Measurements from ENCODE around the gene GNG2. TPM values are rescaled to one million over a fixed set of nuclear protein-coding genes. Genes with fewer than 3 reads are reported as not detected.

GNG2 gene
- total RNA-seq, 1 donor from 2014 or later: 25.1 TPM

GRCh38 chr14:51929910-51930682 is 69.7 kb downstream of the GNG2 start:
- no peak overlapping the region for H3K27ac ChIP-seq (ENCODE audit: low read depth, low read length)
- H3K9me3 ChIP-seq (ENCODE audit: control insufficient read depth in 3 of 3, low read length in 3 of 3): no peaks in the 10 kb centered on the region
- H3K4me1 ChIP-seq (ENCODE audit: control insufficient read depth in 3 of 3, insufficient read depth in 3 of 3, low read length in 3 of 3): no peaks in the 10 kb centered on the region
- H3K27me3 ChIP-seq (ENCODE audit: control insufficient read depth in 3 of 3, insufficient read depth in 3 of 3, low read length in 3 of 3): no peaks in the 10 kb centered on the region
- H3K4me3 ChIP-seq (ENCODE audit: low read length in 3 of 3): no peak overlapping the region
- no peaks in the 10 kb centered on the region for H3K36me3 ChIP-seq (ENCODE audit: control insufficient read depth in 3 of 3, insufficient read depth in 3 of 3, low read length in 3 of 3)
- H3K9ac ChIP-seq (ENCODE audit: low read depth in 1 of 3, low read length in 3 of 3): no peak overlapping the region

GRCh38 chr14:51931308-51931707 is 70.9 kb downstream of the GNG2 start:
- Histone ChIP-seq H3K36me3 (ENCODE audit: control insufficient read depth in 3 of 3, insufficient read depth in 3 of 3, low read length in 3 of 3) (no peaks in the 10 kb centered on the region), H3K4me3 (ENCODE audit: low read length in 3 of 3) (no peak overlapping the region), H3K9ac (ENCODE audit: low read depth in 1 of 3, low read length in 3 of 3) (no peak overlapping the region), H3K9me3 (ENCODE audit: control insufficient read depth in 3 of 3, low read length in 3 of 3) (no peaks in the 10 kb centered on the region), H3K4me1 (ENCODE audit: control insufficient read depth in 3 of 3, insufficient read depth in 3 of 3, low read length in 3 of 3) (no peaks in the 10 kb centered on the region), H3K27me3 (ENCODE audit: control insufficient read depth in 3 of 3, insufficient read depth in 3 of 3, low read length in 3 of 3) (no peaks in the 10 kb centered on the region), H3K27ac (ENCODE audit: low read depth, low read length) (no peak overlapping the region)

GRCh38 chr14:51933191-51933590 is 72.8 kb downstream of the GNG2 start:
- no peak overlapping the region for H3K4me3 ChIP-seq (ENCODE audit: low read length in 3 of 3)
- H3K27me3 ChIP-seq (ENCODE audit: control insufficient read depth in 3 of 3, insufficient read depth in 3 of 3, low read length in 3 of 3): no peaks in the 10 kb centered on the region
- H3K27ac ChIP-seq (ENCODE audit: low read depth, low read length): no peak overlapping the region
- no peak overlapping the region for H3K9ac ChIP-seq (ENCODE audit: low read depth in 1 of 3, low read length in 3 of 3)
- H3K36me3 ChIP-seq (ENCODE audit: control insufficient read depth in 3 of 3, insufficient read depth in 3 of 3, low read length in 3 of 3): no peaks in the 10 kb centered on the region
- H3K4me1 ChIP-seq (ENCODE audit: control insufficient read depth in 3 of 3, insufficient read depth in 3 of 3, low read length in 3 of 3): no peaks in the 10 kb centered on the region
- no peaks in the 10 kb centered on the region for H3K9me3 ChIP-seq (ENCODE audit: control insufficient read depth in 3 of 3, low read length in 3 of 3)

GRCh38 chr14:51938137-51938536 is 77.7 kb downstream of the GNG2 start:
- Histone ChIP-seq H3K36me3 (ENCODE audit: control insufficient read depth in 3 of 3, insufficient read depth in 3 of 3, low read length in 3 of 3) (no peaks in the 10 kb centered on the region), H3K27me3 (ENCODE audit: control insufficient read depth in 3 of 3, insufficient read depth in 3 of 3, low read length in 3 of 3) (no peaks in the 10 kb centered on the region), H3K4me1 (ENCODE audit: control insufficient read depth in 3 of 3, insufficient read depth in 3 of 3, low read length in 3 of 3) (no peaks in the 10 kb centered on the region), H3K9ac (ENCODE audit: low read depth in 1 of 3, low read length in 3 of 3) (no peak overlapping the region), H3K27ac (ENCODE audit: low read depth, low read length) (no peak overlapping the region), H3K9me3 (ENCODE audit: control insufficient read depth in 3 of 3, low read length in 3 of 3) (no peaks in the 10 kb centered on the region), H3K4me3 (ENCODE audit: low read length in 3 of 3) (no peak overlapping the region)

GRCh38 chr14:51938821-51939220 is 78.4 kb downstream of the GNG2 start:
- Histone ChIP-seq H3K27ac (ENCODE audit: low read depth, low read length) (no peak overlapping the region), H3K9me3 (ENCODE audit: control insufficient read depth in 3 of 3, low read length in 3 of 3) (no peaks in the 10 kb centered on the region), H3K27me3 (ENCODE audit: control insufficient read depth in 3 of 3, insufficient read depth in 3 of 3, low read length in 3 of 3) (no peaks in the 10 kb centered on the region), H3K36me3 (ENCODE audit: control insufficient read depth in 3 of 3, insufficient read depth in 3 of 3, low read length in 3 of 3) (no peaks in the 10 kb centered on the region), H3K9ac (ENCODE audit: low read depth in 1 of 3, low read length in 3 of 3) (no peak overlapping the region), H3K4me1 (ENCODE audit: control insufficient read depth in 3 of 3, insufficient read depth in 3 of 3, low read length in 3 of 3) (no peaks in the 10 kb centered on the region), H3K4me3 (ENCODE audit: low read length in 3 of 3) (no peak overlapping the region)

- Histone ChIP-seq H3K27me3 (ENCODE audit: control insufficient read depth in 3 of 3, insufficient read depth in 3 of 3, low read length in 3 of 3) (no peaks in the 10 kb centered on the region), H3K4me1 (ENCODE audit: control insufficient read depth in 3 of 3, insufficient read depth in 3 of 3, low read length in 3 of 3) (no peaks in the 10 kb centered on the region), H3K36me3 (ENCODE audit: control insufficient read depth in 3 of 3, insufficient read depth in 3 of 3, low read length in 3 of 3) (no peaks in the 10 kb centered on the region), H3K9me3 (ENCODE audit: control insufficient read depth in 3 of 3, low read length in 3 of 3) (no peaks in the 10 kb centered on the region), H3K9ac (ENCODE audit: low read depth in 1 of 3, low read length in 3 of 3) (no peak overlapping the region), H3K4me3 (ENCODE audit: low read length in 3 of 3) (no peak overlapping the region), H3K27ac (ENCODE audit: low read depth, low read length) (no peak overlapping the region)
Observed at GRCh38 chr14:51939226-51939625, 78.8 kb downstream of the GNG2 start.

- no peaks in the 10 kb centered on the region for H3K9me3 ChIP-seq (ENCODE audit: control insufficient read depth in 3 of 3, low read length in 3 of 3)
- no peaks in the 10 kb centered on the region for H3K27me3 ChIP-seq (ENCODE audit: control insufficient read depth in 3 of 3, insufficient read depth in 3 of 3, low read length in 3 of 3)
- H3K4me1 ChIP-seq (ENCODE audit: control insufficient read depth in 3 of 3, insufficient read depth in 3 of 3, low read length in 3 of 3): no peaks in the 10 kb centered on the region
- H3K36me3 ChIP-seq (ENCODE audit: control insufficient read depth in 3 of 3, insufficient read depth in 3 of 3, low read length in 3 of 3): no peaks in the 10 kb centered on the region
- no peak overlapping the region for H3K27ac ChIP-seq (ENCODE audit: low read depth, low read length)
- no peak overlapping the region for H3K9ac ChIP-seq (ENCODE audit: low read depth in 1 of 3, low read length in 3 of 3)
- no peak overlapping the region for H3K4me3 ChIP-seq (ENCODE audit: low read length in 3 of 3)
Observed at GRCh38 chr14:51939755-51940301, 79.4 kb downstream of the GNG2 start.

GRCh38 chr14:51942971-51943370 is 82.6 kb downstream of the GNG2 start:
- Histone ChIP-seq H3K27me3 (ENCODE audit: control insufficient read depth in 3 of 3, insufficient read depth in 3 of 3, low read length in 3 of 3) (no peaks in the 10 kb centered on the region), H3K4me3 (ENCODE audit: low read length in 3 of 3) (no peak overlapping the region), H3K4me1 (ENCODE audit: control insufficient read depth in 3 of 3, insufficient read depth in 3 of 3, low read length in 3 of 3) (no peaks in the 10 kb centered on the region), H3K27ac (ENCODE audit: low read depth, low read length) (no peak overlapping the region), H3K9me3 (ENCODE audit: control insufficient read depth in 3 of 3, low read length in 3 of 3) (no peaks in the 10 kb centered on the region), H3K9ac (ENCODE audit: low read depth in 1 of 3, low read length in 3 of 3) (no peak overlapping the region), H3K36me3 (ENCODE audit: control insufficient read depth in 3 of 3, insufficient read depth in 3 of 3, low read length in 3 of 3) (no peaks in the 10 kb centered on the region)

- no peaks in the 10 kb centered on the region for H3K4me1 ChIP-seq (ENCODE audit: control insufficient read depth in 3 of 3, insufficient read depth in 3 of 3, low read length in 3 of 3)
- H3K36me3 ChIP-seq (ENCODE audit: control insufficient read depth in 3 of 3, insufficient read depth in 3 of 3, low read length in 3 of 3): no peaks in the 10 kb centered on the region
- no peaks in the 10 kb centered on the region for H3K27me3 ChIP-seq (ENCODE audit: control insufficient read depth in 3 of 3, insufficient read depth in 3 of 3, low read length in 3 of 3)
- H3K27ac ChIP-seq (ENCODE audit: low read depth, low read length): no peak overlapping the region
- H3K9ac ChIP-seq (ENCODE audit: low read depth in 1 of 3, low read length in 3 of 3): no peak overlapping the region
- no peak overlapping the region for H3K4me3 ChIP-seq (ENCODE audit: low read length in 3 of 3)
- no peaks in the 10 kb centered on the region for H3K9me3 ChIP-seq (ENCODE audit: control insufficient read depth in 3 of 3, low read length in 3 of 3)
Observed at GRCh38 chr14:51950007-51950406, 89.6 kb downstream of the GNG2 start.

- no peaks in the 10 kb centered on the region for H3K4me1 ChIP-seq (ENCODE audit: control insufficient read depth in 3 of 3, insufficient read depth in 3 of 3, low read length in 3 of 3)
- H3K9ac ChIP-seq (ENCODE audit: low read depth in 1 of 3, low read length in 3 of 3): no peak overlapping the region
- H3K36me3 ChIP-seq (ENCODE audit: control insufficient read depth in 3 of 3, insufficient read depth in 3 of 3, low read length in 3 of 3): no peaks in the 10 kb centered on the region
- H3K4me3 ChIP-seq (ENCODE audit: low read length in 3 of 3): no peak overlapping the region
- H3K27ac ChIP-seq (ENCODE audit: low read depth, low read length): no peak overlapping the region
- H3K9me3 ChIP-seq (ENCODE audit: control insufficient read depth in 3 of 3, low read length in 3 of 3): no peaks in the 10 kb centered on the region
- no peaks in the 10 kb centered on the region for H3K27me3 ChIP-seq (ENCODE audit: control insufficient read depth in 3 of 3, insufficient read depth in 3 of 3, low read length in 3 of 3)
Observed at GRCh38 chr14:51951656-51952055, 91.2 kb downstream of the GNG2 start.
